GM21381 (cell line): Measurements from ENCODE around the gene TNS1.

ENCODE experiments used
- ATAC-seq: cut with Tn5 transposase; IDR thresholded peaks from one replicate; pipeline ENCODE4 v1.9.1; 2021; ENCODE audit warnings: mild to moderate bottlenecking, moderate library complexity; ENCODE audit not compliant: unreplicated experiment

Gene TNS1

GRCh38 chr2:217902379-217903141 lies 100.2 kb downstream of the TNS1 start:
- no peak for ATAC-seq

- no peak for ATAC-seq
Measured at GRCh38 chr2:217901835-217902378, 100.9 kb downstream of the TNS1 start.

GRCh38 chr2:217901400-217901799 lies 101.4 kb downstream of the TNS1 start:
- no peak for ATAC-seq

- no peak for ATAC-seq
Measured at GRCh38 chr2:217900780-217901360, 101.9 kb downstream of the TNS1 start.

GRCh38 chr2:217900010-217900779 lies 102.6 kb downstream of the TNS1 start:
- no peak for ATAC-seq

GRCh38 chr2:217899231-217900009 lies 103.4 kb downstream of the TNS1 start:
- ATAC-seq, result no peak

- no peak for ATAC-seq
Measured at GRCh38 chr2:217897816-217898806, 104.7 kb downstream of the TNS1 start.

- no peak for ATAC-seq
Measured at GRCh38 chr2:217897091-217897715, 105.6 kb downstream of the TNS1 start.

- ATAC-seq, result no peak
Measured at GRCh38 chr2:217895070-217895635, 107.6 kb downstream of the TNS1 start.

- no peak for ATAC-seq
Measured at GRCh38 chr2:217893440-217893839, 109.4 kb downstream of the TNS1 start.

GRCh38 chr2:217892560-217892959 lies 110.2 kb downstream of the TNS1 start:
- no peak for ATAC-seq

- ATAC-seq, result no peak
Measured at GRCh38 chr2:217890445-217890844, 112.3 kb downstream of the TNS1 start.

- no peak for ATAC-seq
Measured at GRCh38 chr2:217889656-217890055, 113.1 kb downstream of the TNS1 start.

GRCh38 chr2:217887841-217888701 lies 114.7 kb downstream of the TNS1 start:
- ATAC-seq, result no peak

- ATAC-seq, result peak; percentile 73
Measured at GRCh38 chr2:217886720-217887309, 116.0 kb downstream of the TNS1 start.

GRCh38 chr2:217886091-217886490 lies 116.7 kb downstream of the TNS1 start:
- ATAC-seq, result no peak

GRCh38 chr2:217884985-217885384 lies 117.8 kb downstream of the TNS1 start:
- no peak for ATAC-seq
